ENCODE measurements around the gene HCN4. TPM values are rescaled to one million over a fixed set of nuclear protein-coding genes. Genes with fewer than 3 reads are reported as not detected.

Gene HCN4
- total RNA-seq, 2 donors from 2014 or later, result 0.82 to 3.1 TPM

DNA sequence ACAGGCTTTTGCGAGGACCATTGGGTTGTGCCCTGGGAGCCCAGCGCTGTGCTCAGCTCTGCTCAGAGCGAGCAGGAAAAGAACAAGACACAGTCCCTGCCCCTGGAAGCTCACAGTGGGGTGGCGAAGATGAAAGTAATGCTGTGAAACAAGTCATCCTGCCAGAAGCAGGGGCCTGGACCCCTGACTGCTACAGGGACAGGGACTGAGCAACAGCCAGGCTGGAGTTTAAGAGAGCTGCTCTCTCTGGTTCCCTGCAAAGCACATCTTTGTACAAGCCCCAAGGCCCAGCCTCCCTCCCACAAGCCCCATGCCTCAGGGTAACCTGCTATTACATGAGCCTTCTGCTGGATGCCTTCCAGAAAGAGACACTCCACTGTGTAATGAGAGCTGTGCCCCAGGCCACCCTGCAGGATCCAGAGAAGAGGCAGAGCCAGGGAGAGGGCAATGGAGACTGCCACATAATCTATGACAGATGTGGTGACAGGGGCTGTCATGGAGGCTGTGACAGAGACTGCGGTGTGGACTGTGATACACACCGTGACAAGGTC, 7.1 kb upstream of the HCN4 start:
- 85 to 86% methylated on average over 6 of the region's 6 CpGs for WGBS, 2 experiments (ENCODE audit: insufficient coverage in 1 of 2, insufficient read length in 1 of 2)
- TF ChIP-seq, protein P1, sequence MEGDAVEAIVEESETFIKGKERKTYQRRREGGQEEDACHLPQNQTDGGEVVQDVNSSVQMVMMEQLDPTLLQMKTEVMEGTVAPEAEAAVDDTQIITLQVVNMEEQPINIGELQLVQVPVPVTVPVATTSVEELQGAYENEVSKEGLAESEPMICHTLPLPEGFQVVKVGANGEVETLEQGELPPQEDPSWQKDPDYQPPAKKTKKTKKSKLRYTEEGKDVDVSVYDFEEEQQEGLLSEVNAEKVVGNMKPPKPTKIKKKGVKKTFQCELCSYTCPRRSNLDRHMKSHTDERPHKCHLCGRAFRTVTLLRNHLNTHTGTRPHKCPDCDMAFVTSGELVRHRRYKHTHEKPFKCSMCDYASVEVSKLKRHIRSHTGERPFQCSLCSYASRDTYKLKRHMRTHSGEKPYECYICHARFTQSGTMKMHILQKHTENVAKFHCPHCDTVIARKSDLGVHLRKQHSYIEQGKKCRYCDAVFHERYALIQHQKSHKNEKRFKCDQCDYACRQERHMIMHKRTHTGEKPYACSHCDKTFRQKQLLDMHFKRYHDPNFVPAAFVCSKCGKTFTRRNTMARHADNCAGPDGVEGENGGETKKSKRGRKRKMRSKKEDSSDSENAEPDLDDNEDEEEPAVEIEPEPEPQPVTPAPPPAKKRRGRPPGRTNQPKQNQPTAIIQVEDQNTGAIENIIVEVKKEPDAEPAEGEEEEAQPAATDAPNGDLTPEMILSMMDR (conservative IDR thresholded peaks at IDR 0.05), result no peak
- Mint-ChIP-seq H3K27me3 (ENCODE audit: insufficient read depth) (peaks cover 23% of the 10 kb centered on the region), H3K36me3 (ENCODE audit: low read depth) (no peaks in the 10 kb centered on the region), H3K27ac (no peak overlapping the region), H3K4me1 (peaks cover 8% of the 10 kb centered on the region), H3K4me3 (no peak overlapping the region), H3K9me3 (peaks cover 2% of the 10 kb centered on the region)
- Histone ChIP-seq H3K9me3 (ENCODE audit: control insufficient read depth, low read length) (peaks cover 6% of the 10 kb centered on the region), H3K27ac (ENCODE audit: low read depth, low read length) (no peak overlapping the region), H3K4me1 (ENCODE audit: control insufficient read depth, insufficient read depth, low read length) (no peaks in the 10 kb centered on the region), H3K36me3 (ENCODE audit: control insufficient read depth, insufficient read depth, low read length) (no peaks in the 10 kb centered on the region), H3K4me3 (ENCODE audit: low read length) (no peak overlapping the region), H3K9ac (ENCODE audit: extremely low read depth, low read length, poor library complexity, severe bottlenecking) (no peak overlapping the region), H3K27me3 (ENCODE audit: control insufficient read depth, insufficient read depth, low read length, poor library complexity, severe bottlenecking) (peaks cover 8% of the 10 kb centered on the region)
- no peak for DNase-seq

DNA sequence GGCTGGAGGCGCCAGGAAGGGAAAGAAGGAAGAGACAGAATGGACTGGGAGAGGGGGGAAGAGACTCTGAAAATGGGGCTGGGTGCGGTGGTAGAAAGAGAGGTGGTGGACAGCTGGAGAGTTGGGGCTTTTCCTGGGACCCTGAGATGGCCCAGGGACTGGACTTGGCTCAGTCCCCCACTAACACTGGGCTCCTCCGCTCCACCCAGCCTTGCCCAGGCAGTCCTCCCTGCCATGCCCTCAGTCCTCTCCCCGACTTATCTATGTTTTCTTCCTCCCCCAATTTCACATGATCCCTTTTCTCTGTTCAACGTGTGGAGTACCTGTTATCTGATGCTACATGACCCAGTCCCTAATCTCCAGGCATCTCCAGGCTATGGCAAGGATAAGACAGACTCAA, 6.3 kb upstream of the HCN4 start:
- Histone ChIP-seq H3K4me3 (ENCODE audit: low read length) (no peak overlapping the region), H3K27ac (ENCODE audit: low read depth, low read length) (no peak overlapping the region), H3K27me3 (ENCODE audit: control insufficient read depth, insufficient read depth, low read length, poor library complexity, severe bottlenecking) (peaks cover 16% of the 10 kb centered on the region), H3K9ac (ENCODE audit: extremely low read depth, low read length, poor library complexity, severe bottlenecking) (no peak overlapping the region), H3K4me1 (ENCODE audit: control insufficient read depth, insufficient read depth, low read length) (no peaks in the 10 kb centered on the region), H3K9me3 (ENCODE audit: control insufficient read depth, low read length) (no peaks in the 10 kb centered on the region), H3K36me3 (ENCODE audit: control insufficient read depth, insufficient read depth, low read length) (no peaks in the 10 kb centered on the region)
- Mint-ChIP-seq H3K27ac (no peak overlapping the region), H3K9me3 (peaks cover 2% of the 10 kb centered on the region), H3K27me3 (ENCODE audit: insufficient read depth) (peaks cover 31% of the 10 kb centered on the region), H3K4me3 (no peak overlapping the region), H3K36me3 (ENCODE audit: low read depth) (no peaks in the 10 kb centered on the region), H3K4me1 (peaks cover 8% of the 10 kb centered on the region)
- WGBS, 2 experiments (ENCODE audit: insufficient coverage in 1 of 2, insufficient read length in 1 of 2), result 78 to 80% methylated on average over 4 to 5 of the region's 5 CpGs
- DNase-seq, result no peak
- TF ChIP-seq, protein P1 (conservative IDR thresholded peaks at IDR 0.05), result no peak

DNA sequence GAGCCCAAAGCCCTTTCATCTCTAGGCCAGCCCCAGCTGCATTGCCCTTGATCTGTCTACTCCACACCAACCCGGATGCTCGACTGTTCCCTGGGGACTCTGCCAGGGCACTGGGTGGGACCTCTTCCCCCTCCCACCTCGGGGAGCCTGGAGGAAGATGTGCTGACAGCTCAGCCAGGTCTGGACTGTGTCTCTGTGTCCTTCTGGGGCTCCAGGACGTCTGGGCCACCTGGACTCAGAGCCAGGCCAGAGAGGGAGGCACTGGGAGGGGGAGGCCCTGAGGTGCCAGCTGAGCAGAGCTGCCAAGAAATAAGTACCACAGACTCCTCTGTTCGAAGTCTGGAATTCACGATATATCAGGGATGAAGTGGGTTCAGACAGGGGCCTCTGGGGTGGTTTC, 5.8 kb upstream of the HCN4 start:
- Mint-ChIP-seq H3K36me3 (ENCODE audit: low read depth) (no peaks in the 10 kb centered on the region), H3K27ac (no peak overlapping the region), H3K4me1 (peaks cover 8% of the 10 kb centered on the region), H3K4me3 (no peak overlapping the region), H3K9me3 (peaks cover 2% of the 10 kb centered on the region), H3K27me3 (ENCODE audit: insufficient read depth) (peaks cover 35% of the 10 kb centered on the region)
- Histone ChIP-seq H3K36me3 (ENCODE audit: control insufficient read depth, insufficient read depth, low read length) (no peaks in the 10 kb centered on the region), H3K27ac (ENCODE audit: low read depth, low read length) (no peak overlapping the region), H3K4me3 (ENCODE audit: low read length) (no peak overlapping the region), H3K9me3 (ENCODE audit: control insufficient read depth, low read length) (no peaks in the 10 kb centered on the region), H3K27me3 (ENCODE audit: control insufficient read depth, insufficient read depth, low read length, poor library complexity, severe bottlenecking) (peaks cover 20% of the 10 kb centered on the region), H3K4me1 (ENCODE audit: control insufficient read depth, insufficient read depth, low read length) (no peaks in the 10 kb centered on the region), H3K9ac (ENCODE audit: extremely low read depth, low read length, poor library complexity, severe bottlenecking) (no peak overlapping the region)
- 85 to 89% methylated on average over 3 to 6 of the region's 6 CpGs for WGBS, 2 experiments (ENCODE audit: insufficient coverage in 1 of 2, insufficient read length in 1 of 2)
- TF ChIP-seq, protein P1 (conservative IDR thresholded peaks at IDR 0.05), result no peak
- no peak for DNase-seq
